Measurements from ENCODE around the gene HLA-DOB.
"Not testable (repeated sequence)": the region's sequence is repeated elsewhere in the genome, so short reads cannot be mapped to it uniquely, and the experiment has no call there.

HLA-DOB gene

GRCh38 chr6:32796848-32797776, 19.7 kb downstream of the HLA-DOB start:
- H3K36me3 ChIP-seq (ENCODE audit: control insufficient read depth, insufficient read depth, low read length), result no peaks in the 10 kb centered on the region
- H3K9ac ChIP-seq (ENCODE audit: low read length), result peak overlapping the region; percentile 9
- H3K27me3 ChIP-seq (ENCODE audit: control insufficient read depth, insufficient read depth, low read length), result peaks cover 14% of the 10 kb centered on the region
- no peak overlapping the region for H3K4me3 ChIP-seq (ENCODE audit: low read length)
- no peaks in the 10 kb centered on the region for H3K9me3 ChIP-seq (ENCODE audit: control insufficient read depth, low read length)
- H3K4me1 ChIP-seq (ENCODE audit: control insufficient read depth, insufficient read depth, low read length), result peaks cover 4% of the 10 kb centered on the region

GRCh38 chr6:32794510-32794909, 22.3 kb downstream of the HLA-DOB start:
- peaks cover 10% of the 10 kb centered on the region for H3K27me3 ChIP-seq (ENCODE audit: control insufficient read depth, insufficient read depth, low read length)
- no peaks in the 10 kb centered on the region for H3K36me3 ChIP-seq (ENCODE audit: control insufficient read depth, insufficient read depth, low read length)
- no peak overlapping the region for H3K4me3 ChIP-seq (ENCODE audit: low read length)
- no peaks in the 10 kb centered on the region for H3K9me3 ChIP-seq (ENCODE audit: control insufficient read depth, low read length)
- no peak overlapping the region for H3K9ac ChIP-seq (ENCODE audit: low read length)
- H3K4me1 ChIP-seq (ENCODE audit: control insufficient read depth, insufficient read depth, low read length), result peaks cover 4% of the 10 kb centered on the region

GRCh38 chr6:32792901-32793435, 23.8 kb downstream of the HLA-DOB start:
- Histone ChIP-seq H3K36me3 (ENCODE audit: control insufficient read depth, insufficient read depth, low read length) (no peaks in the 10 kb centered on the region), H3K9me3 (ENCODE audit: control insufficient read depth, low read length) (no peaks in the 10 kb centered on the region), H3K27me3 (ENCODE audit: control insufficient read depth, insufficient read depth, low read length) (peaks cover 6% of the 10 kb centered on the region), H3K9ac (ENCODE audit: low read length) (no peak overlapping the region), H3K4me1 (ENCODE audit: control insufficient read depth, insufficient read depth, low read length) (peaks cover 4% of the 10 kb centered on the region), H3K4me3 (ENCODE audit: low read length) (no peak overlapping the region)

GRCh38 chr6:32790306-32790705, 26.5 kb downstream of the HLA-DOB start:
- Histone ChIP-seq H3K36me3 (ENCODE audit: control insufficient read depth, insufficient read depth, low read length) (no peaks in the 10 kb centered on the region), H3K9ac (ENCODE audit: low read length) (no peak overlapping the region), H3K4me3 (ENCODE audit: low read length) (no peak overlapping the region), H3K4me1 (ENCODE audit: control insufficient read depth, insufficient read depth, low read length) (no peaks in the 10 kb centered on the region), H3K27me3 (ENCODE audit: control insufficient read depth, insufficient read depth, low read length) (no peaks in the 10 kb centered on the region), H3K9me3 (ENCODE audit: control insufficient read depth, low read length) (no peaks in the 10 kb centered on the region)

GRCh38 chr6:32785781-32786533, 30.8 kb downstream of the HLA-DOB start:
- Histone ChIP-seq H3K9ac (ENCODE audit: low read length) (no peak overlapping the region), H3K4me3 (ENCODE audit: low read length) (no peak overlapping the region), H3K27me3 (ENCODE audit: control insufficient read depth, insufficient read depth, low read length) (no peaks in the 10 kb centered on the region), H3K36me3 (ENCODE audit: control insufficient read depth, insufficient read depth, low read length) (no peaks in the 10 kb centered on the region), H3K4me1 (ENCODE audit: control insufficient read depth, insufficient read depth, low read length) (no peaks in the 10 kb centered on the region), H3K9me3 (ENCODE audit: control insufficient read depth, low read length) (no peaks in the 10 kb centered on the region)

- H3K36me3 ChIP-seq (ENCODE audit: control insufficient read depth, insufficient read depth, low read length); H3K9ac ChIP-seq (ENCODE audit: low read length); H3K27me3 ChIP-seq (ENCODE audit: control insufficient read depth, insufficient read depth, low read length); H3K4me3 ChIP-seq (ENCODE audit: low read length); H3K4me1 ChIP-seq (ENCODE audit: control insufficient read depth, insufficient read depth, low read length); H3K9me3 ChIP-seq (ENCODE audit: control insufficient read depth, low read length): not testable (repeated sequence)
These were observed 33.9 kb downstream of the HLA-DOB start for GRCh38 chr6:32782923-32783322.

- Histone ChIP-seq H3K36me3 (ENCODE audit: control insufficient read depth, insufficient read depth, low read length) (no peaks in the 10 kb centered on the region), H3K4me1 (ENCODE audit: control insufficient read depth, insufficient read depth, low read length) (no peaks in the 10 kb centered on the region), H3K9me3 (ENCODE audit: control insufficient read depth, low read length) (no peaks in the 10 kb centered on the region), H3K4me3 (ENCODE audit: low read length) (no peak overlapping the region), H3K27me3 (ENCODE audit: control insufficient read depth, insufficient read depth, low read length) (no peaks in the 10 kb centered on the region), H3K9ac (ENCODE audit: low read length) (no peak overlapping the region)
These were observed 37.8 kb downstream of the HLA-DOB start for GRCh38 chr6:32779036-32779435.

GRCh38 chr6:32775071-32775470, 41.7 kb downstream of the HLA-DOB start:
- H3K4me3 ChIP-seq (ENCODE audit: low read length), result no peak overlapping the region
- no peak overlapping the region for H3K9ac ChIP-seq (ENCODE audit: low read length)
- H3K36me3 ChIP-seq (ENCODE audit: control insufficient read depth, insufficient read depth, low read length), result no peaks in the 10 kb centered on the region
- no peaks in the 10 kb centered on the region for H3K9me3 ChIP-seq (ENCODE audit: control insufficient read depth, low read length)
- no peaks in the 10 kb centered on the region for H3K27me3 ChIP-seq (ENCODE audit: control insufficient read depth, insufficient read depth, low read length)
- no peaks in the 10 kb centered on the region for H3K4me1 ChIP-seq (ENCODE audit: control insufficient read depth, insufficient read depth, low read length)

- no peak overlapping the region for H3K9ac ChIP-seq (ENCODE audit: low read length)
- H3K4me3 ChIP-seq (ENCODE audit: low read length), result no peak overlapping the region
- H3K4me1 ChIP-seq (ENCODE audit: control insufficient read depth, insufficient read depth, low read length), result no peaks in the 10 kb centered on the region
- H3K27me3 ChIP-seq (ENCODE audit: control insufficient read depth, insufficient read depth, low read length), result peaks cover 1% of the 10 kb centered on the region
- no peaks in the 10 kb centered on the region for H3K36me3 ChIP-seq (ENCODE audit: control insufficient read depth, insufficient read depth, low read length)
- H3K9me3 ChIP-seq (ENCODE audit: control insufficient read depth, low read length), result no peaks in the 10 kb centered on the region
These were observed 42.4 kb downstream of the HLA-DOB start for GRCh38 chr6:32774426-32774825.

GRCh38 chr6:32772656-32773055, 44.1 kb downstream of the HLA-DOB start:
- no peaks in the 10 kb centered on the region for H3K36me3 ChIP-seq (ENCODE audit: control insufficient read depth, insufficient read depth, low read length)
- H3K27me3 ChIP-seq (ENCODE audit: control insufficient read depth, insufficient read depth, low read length), result peaks cover 3% of the 10 kb centered on the region
- H3K9me3 ChIP-seq (ENCODE audit: control insufficient read depth, low read length), result no peaks in the 10 kb centered on the region
- no peak overlapping the region for H3K9ac ChIP-seq (ENCODE audit: low read length)
- H3K4me1 ChIP-seq (ENCODE audit: control insufficient read depth, insufficient read depth, low read length), result no peaks in the 10 kb centered on the region
- H3K4me3 ChIP-seq (ENCODE audit: low read length), result no peak overlapping the region

- H3K9me3 ChIP-seq (ENCODE audit: control insufficient read depth, low read length), result no peaks in the 10 kb centered on the region
- no peaks in the 10 kb centered on the region for H3K4me1 ChIP-seq (ENCODE audit: control insufficient read depth, insufficient read depth, low read length)
- H3K36me3 ChIP-seq (ENCODE audit: control insufficient read depth, insufficient read depth, low read length), result no peaks in the 10 kb centered on the region
- H3K4me3 ChIP-seq (ENCODE audit: low read length), result no peak overlapping the region
- H3K9ac ChIP-seq (ENCODE audit: low read length), result no peak overlapping the region
- H3K27me3 ChIP-seq (ENCODE audit: control insufficient read depth, insufficient read depth, low read length), result peaks cover 14% of the 10 kb centered on the region
These were observed 52.8 kb downstream of the HLA-DOB start for GRCh38 chr6:32764048-32764447.

GRCh38 chr6:32763421-32763820, 53.4 kb downstream of the HLA-DOB start, which contains the start of gene HLA-DQB2:
HLA-DQB2 (minus strand) TSS chr6:32763532; CDS start chr6:32763470, 62 bp downstream.
- Histone ChIP-seq H3K4me3 (ENCODE audit: low read length) (no peak within 1 kb of the TSS), H3K9me3 (ENCODE audit: control insufficient read depth, low read length) (no peaks in the 10 kb centered on the region), H3K9ac (ENCODE audit: low read length) (no peak within 1 kb of the TSS), H3K27me3 (ENCODE audit: control insufficient read depth, insufficient read depth, low read length) (peaks cover 20% of the 10 kb centered on the region), H3K36me3 (ENCODE audit: control insufficient read depth, insufficient read depth, low read length) (no peaks in the 10 kb centered on the region), H3K4me1 (ENCODE audit: control insufficient read depth, insufficient read depth, low read length) (no peaks in the 10 kb centered on the region)

Measured in mucosa of stomach (tissue), 1 donor.